ENCODE results near the gene KRT14.
"Not testable (repeated sequence)": the region's sequence is repeated elsewhere in the genome, so short reads cannot be mapped to it uniquely, and the experiment has no call there.

KRT14 gene

DNA sequence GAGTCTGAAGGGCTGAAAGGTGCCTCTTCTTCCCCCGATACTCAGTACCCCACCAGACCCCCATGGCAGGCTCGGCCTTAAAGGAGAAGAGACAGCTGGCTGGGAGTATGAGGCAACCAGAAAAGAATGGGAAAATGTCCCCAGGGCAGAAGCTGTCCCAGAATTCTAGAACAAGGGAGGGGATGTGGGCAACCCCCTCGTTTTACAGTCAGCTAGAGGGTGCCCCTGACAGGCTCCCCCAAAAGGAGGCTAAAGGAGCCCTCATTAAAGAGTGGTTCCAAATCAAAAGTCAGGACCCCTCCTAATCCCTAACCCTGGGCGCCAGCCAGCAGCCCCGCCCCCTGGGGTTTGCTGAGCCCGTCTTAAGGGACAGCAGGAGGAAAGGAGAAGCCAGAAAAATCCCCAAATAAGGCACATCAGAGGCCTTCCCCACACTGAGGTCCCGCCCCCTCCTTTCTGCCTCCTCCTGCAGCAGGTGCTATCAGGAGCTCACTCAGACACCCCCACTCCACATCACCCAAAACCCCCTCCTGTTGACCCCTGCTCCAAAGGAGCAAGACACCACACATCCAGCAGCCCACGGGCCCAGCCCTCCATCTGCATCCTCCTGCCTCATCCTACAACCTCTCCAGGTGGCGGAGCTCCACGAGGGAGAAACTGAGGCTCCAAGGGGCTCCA, 36.6 kb upstream of the KRT14 start:
- H3K4me3 ChIP-seq (ENCODE audit: low read depth, low read length): not testable (repeated sequence)

DNA sequence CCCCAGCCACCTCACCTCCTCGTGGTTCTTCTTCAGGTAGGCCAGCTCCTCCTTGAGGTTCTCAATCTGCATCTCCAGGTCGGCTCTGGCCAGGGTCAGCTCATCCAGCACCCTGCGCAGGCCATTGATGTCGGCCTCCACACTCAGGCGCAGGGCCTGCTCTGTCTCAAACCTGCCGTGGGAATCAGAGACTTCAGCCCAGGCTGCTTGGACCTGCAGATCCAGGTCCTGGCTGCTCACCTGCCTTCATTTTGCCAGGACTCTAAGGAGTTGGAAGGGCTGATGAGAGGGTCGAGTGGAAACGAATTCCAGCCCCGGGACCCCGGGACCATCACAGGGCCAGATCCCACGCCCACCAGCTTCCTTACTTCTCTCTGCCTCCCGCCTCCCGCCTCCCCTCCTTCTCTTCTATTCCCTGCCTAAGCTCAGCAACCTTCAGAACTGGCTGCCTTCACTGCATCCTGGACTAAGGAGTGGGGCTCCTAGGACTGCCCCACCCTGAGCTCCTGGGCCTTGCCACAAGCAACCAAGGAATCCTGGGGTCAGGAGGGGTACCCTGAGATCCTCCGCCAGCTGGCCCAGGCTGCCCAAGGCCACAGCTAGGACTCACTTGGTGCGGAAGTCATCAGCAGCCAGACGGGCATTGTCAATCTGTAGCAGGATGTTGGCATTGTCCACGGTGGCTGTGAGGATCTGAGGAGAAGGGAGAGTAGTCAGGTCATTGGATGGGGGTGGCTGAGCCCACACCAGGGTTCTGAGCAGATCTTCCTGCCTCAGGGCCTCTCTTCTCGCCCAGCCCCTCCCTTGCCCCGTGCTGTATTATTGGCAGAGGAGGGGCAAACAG, 35.9 kb upstream of the KRT14 start:
- H3K4me3 ChIP-seq (ENCODE audit: low read depth, low read length): not testable (repeated sequence)

DNA sequence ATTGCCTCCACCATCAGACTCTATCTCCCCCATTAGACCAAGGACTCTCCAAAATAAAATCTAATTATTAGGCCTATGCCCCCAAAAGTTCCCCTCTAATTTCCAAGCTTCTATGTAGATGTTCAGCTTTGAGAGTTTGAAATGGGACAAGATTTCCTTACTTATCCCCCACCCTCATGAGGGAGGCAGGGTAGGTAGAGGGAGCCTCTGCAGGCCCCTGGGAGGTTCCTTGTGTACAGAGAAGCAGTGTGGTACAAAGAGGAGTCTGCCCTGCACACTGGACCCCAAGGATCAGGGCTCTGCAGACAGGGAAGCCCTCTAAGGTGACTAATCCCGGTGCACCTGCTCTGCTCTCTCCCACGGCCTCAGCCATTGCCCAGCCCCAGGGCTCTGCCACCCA, 35.2 kb upstream of the KRT14 start:
- H3K4me3 ChIP-seq (ENCODE audit: low read depth, low read length): no peak overlapping the region

DNA sequence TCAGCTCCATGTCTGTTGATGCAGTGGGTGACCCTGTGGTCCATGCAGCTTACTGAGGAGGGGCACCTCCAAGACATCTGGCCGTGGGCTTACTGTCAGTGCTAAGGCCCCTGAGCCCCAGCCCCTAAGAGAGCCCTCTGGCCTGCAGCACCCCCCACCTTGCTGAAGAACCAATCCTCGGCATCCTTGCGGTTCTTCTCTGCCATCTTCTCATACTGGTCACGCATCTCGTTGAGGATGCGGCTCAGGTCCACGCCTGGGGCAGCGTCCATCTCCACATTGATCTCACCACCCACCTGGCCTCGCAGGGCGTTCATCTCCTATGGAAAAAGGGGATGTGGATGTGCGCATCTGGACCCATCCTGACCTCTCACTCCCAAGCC, 34.7 kb upstream of the KRT14 start:
- H3K4me3 ChIP-seq (ENCODE audit: low read depth, low read length): not testable (repeated sequence)

DNA sequence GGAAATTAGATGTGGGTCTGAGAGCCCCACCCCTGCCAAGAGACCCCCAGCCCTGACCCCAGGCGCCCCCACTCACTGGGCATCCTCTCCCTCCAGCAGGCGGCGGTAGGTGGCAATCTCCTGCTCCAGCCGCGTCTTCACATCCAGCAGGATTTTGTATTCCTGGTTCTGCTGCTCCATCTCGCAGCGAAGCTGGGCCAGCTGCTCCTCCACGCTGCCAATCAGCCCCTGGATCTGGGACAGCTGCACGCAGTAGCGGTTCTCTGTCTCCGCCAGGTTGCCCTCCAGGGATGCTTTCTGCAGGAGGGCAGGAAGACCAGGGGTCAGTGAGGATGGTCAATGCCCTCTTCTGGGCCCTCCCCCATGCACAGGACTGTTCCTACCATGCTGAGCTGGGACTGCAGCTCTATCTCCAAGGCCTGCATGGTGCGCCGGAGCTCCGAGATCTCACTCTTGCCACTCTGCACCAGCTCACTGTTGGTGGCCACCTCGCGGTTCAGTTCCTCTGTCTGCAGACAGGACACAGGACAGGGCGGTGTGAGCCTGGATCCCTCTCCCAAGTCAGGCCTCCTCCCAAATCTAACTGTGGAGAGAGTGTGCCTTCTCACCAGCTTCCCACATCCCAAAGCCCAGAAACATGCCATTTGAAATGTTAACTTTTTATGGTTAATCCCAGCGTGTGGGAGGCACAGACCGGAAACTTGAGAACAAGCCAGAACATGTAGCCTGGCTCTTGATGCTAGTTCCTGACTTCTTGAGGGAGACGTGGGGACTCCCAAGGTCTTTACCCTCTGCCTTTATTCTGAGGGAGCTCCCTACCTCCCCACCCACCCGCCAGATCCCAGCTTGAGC, 34.1 kb upstream of the KRT14 start:
- H3K4me3 ChIP-seq (ENCODE audit: low read depth, low read length): no peak overlapping the region

DNA sequence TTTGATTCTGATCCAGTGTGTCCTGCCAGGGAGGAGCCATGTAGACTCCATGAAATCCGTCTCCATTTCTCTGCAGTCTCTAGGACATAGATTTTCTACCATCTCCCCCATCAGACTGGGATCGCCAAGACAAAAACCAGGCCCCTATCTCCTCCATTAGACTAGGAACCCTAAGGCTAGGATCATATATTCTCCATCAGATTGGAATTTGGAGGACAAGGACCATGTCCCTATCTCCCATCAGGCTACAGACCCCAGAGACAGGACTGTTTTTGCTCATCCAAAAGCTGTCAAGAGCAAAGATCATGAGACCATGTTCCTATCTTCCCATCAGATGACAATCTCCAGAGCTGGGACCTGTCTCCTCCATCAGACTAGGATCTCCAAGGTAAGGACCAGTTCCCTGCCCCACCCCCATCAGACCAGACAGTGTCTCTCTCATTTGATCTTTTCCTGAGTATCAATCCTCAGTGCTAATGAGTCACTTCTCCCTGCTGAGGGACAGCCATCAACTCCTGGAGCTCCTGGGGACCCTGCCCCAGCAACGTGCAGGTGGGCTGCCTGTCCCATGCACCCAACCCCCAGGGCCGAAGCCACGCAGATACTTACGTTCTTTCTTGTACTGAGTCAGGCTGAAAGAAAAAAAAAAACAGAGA, 33.4 kb upstream of the KRT14 start:
- H3K4me3 ChIP-seq (ENCODE audit: low read depth, low read length): not testable (repeated sequence)

DNA sequence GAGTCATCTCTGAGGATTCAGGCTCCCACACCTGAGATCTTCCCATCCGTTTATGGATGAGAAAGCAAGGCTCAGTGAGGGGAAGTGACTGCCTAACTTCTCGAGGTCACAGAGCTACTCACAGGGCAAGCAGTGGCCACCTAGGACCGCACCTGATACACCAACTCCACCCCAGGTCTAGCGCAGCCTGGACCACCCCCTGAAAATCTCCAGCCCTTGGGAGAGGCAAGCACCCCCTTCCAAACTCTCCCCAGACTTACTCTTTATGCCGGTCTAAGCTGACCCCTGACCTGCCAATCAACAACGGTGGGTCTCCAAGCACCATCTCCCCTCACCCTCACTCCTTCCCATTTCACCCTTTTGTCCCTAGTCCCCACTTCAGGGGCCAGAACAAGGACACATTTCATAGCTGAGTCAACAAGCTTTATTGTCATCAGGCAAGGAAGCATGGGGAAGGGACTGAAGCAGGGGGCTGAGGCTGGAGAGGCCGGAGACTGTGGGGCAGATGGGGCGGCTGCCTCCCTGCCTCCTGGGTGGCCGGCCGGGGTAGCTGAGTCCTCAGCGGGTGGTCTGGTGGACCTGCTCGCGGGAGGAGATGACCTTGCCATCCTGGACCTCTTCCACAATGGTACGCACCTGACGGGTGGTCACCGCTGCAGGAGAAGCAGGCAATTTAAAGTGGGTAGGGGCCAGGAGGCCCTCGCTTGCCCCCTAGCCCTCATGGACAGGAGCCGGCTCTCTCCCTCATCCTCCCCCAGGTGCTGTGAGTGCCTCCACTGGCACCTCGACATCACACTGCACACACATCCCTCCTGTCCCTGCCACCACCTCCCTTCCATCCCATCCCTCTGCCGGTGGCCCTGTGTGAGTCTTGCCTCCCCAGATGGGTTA, 32.6 kb upstream of the KRT14 start:
- no peak overlapping the region for H3K4me3 ChIP-seq (ENCODE audit: low read depth, low read length)

DNA sequence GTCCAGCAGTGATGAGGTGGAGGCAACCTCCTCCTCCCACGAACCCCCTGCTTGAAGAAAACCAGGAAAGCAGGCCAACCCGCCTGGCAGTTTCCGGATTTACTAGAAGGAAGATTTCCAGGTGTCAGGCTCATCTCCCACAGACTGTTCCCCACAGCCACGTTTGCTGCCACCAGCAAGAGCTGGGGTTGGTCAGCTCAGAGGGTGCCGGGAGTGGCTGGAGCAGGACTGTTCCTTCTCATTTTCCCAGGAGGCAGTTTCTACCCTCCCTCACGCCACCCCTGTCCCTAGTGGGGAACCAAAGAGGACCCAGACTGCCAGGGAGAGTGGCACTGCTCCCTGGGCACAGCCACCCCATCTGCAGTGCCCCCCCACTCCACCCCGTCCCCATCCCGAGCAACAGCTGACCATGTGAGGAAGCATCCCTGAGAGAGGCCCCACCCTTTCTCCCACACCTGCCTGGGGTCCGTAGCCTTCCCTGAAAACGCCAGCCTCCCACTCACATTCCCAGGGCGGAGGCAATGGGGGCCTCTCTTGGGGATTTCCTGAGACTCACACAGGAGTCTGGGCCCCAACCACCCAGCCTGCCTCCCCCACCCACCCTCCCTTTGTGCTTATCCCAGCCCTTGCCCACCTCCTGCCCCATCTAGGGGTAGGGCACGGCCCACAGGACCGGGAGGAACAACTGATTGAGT, 31.8 kb upstream of the KRT14 start:
- no peak overlapping the region for H3K4me3 ChIP-seq (ENCODE audit: low read depth, low read length)

DNA sequence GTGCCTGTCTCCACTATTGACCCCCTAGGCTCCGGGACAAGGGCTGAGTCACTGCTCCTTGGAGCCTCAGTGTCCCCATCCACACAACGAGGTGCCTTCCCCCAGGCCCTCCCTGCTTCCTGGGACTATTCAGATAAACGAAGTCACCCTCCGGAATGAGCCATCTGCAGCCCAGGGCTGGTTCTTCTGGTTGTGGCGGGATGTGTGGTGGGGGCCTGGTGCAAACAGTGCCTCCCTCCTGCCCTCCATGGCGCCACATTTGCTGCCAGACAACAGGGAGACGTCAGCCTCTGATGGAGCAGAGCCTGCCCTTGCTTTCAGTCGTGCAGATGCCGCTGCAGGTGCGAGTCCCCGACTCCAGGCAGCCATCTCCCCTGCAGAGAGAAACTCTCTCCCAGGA, 31.0 kb upstream of the KRT14 start:
- H3K4me3 ChIP-seq (ENCODE audit: low read depth, low read length): no peak overlapping the region

DNA sequence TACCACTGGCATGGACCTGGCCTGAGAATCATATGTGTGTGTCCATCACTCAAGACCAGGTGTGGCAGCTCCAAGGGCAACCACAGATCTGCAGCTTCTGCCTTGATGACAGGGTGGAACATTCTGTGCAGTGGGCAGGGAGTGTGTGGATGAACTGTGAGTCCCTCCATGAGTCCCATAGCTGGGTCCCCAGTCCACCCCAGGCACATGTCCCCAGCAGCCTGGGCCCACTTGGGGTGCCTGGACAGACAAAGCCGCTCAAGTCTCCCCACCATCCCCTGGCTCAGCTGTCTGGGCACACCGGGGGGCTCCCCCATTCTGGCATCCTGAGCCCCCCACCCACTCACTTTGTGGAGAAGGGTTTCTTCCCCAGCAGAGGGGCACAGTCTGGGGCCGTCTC, 30.4 kb upstream of the KRT14 start:
- H3K4me3 ChIP-seq (ENCODE audit: low read depth, low read length): no peak overlapping the region

DNA sequence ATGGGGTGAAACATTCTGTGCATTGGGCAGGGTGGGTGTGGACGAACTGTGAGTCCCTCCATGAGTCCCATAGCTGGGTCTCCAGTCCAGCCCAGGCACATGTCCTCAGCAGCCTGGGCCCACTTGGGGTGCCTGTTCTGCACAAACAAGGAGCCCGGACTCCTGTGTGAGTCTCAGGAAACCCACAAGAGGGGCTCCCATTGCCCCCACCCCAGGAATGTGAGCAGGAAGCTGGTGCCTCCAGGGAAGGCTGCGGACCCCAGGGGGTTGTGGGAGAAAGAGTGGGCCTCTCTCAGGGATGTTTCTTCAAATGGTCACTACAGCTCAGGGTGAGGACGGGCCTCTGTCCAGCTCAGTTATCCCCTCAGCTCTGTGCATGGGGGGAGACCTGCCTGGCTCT, 29.8 kb upstream of the KRT14 start:
- not testable (repeated sequence) for H3K4me3 ChIP-seq (ENCODE audit: low read depth, low read length)

DNA sequence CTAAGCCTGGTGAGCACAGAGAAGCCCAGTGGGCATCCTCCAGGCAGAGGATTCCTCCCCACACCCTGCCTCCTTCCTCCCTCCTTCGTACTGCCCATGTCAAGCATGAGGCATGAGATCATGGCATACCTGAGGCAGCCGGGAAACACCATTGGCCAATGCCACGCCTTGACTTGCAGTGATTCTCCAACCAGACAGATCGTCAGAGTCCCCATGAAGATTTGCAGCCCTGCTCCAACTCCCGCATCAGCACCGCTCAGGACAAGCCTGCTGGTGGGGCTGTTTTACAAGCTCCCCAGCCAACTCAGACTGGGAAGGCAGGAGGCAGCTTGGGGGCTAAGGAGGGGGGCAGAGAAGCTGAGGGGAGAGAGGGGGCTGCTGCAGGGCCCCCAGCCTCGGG, 28.8 kb upstream of the KRT14 start:
- H3K4me3 ChIP-seq (ENCODE audit: low read depth, low read length): no peak overlapping the region

DNA sequence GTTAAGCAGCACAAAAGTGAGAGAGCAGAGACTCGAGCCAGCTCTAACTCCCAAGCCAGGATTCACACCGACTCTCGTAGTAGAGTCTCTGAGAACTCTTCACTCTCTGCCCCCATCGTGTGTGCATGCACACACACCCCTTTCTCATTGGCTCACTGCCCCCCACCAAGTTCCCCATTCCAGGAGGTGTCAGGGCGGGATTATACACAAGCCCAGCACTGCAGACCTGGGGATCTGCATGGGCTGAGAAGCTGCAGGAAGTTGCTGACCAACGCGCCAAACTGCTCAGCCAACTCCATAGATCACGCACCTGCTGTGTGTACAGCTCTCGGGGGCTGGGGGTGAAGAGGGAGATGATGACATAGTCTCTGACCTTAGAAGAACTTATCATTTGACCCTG, 28.1 kb upstream of the KRT14 start:
- not testable (repeated sequence) for H3K4me3 ChIP-seq (ENCODE audit: low read depth, low read length)

DNA sequence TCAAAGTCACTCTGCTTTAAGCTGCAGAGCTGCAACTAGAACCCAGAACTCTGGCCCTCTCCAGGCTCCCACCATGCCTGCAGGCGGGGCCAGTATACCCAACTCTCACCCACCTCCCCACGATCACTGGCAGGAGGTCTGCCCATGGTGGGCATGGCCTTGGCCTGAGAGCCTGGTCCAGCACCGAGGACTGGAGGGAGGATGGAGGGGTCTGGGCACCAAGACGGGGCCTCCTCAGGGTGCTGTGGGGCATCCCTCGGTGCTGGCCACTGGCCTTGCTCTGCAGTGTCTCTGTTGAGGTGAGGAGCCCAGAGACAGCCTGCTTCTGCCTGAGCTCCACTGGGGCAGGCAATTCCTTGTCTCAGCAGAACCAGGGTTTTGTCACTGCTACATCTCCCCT, 27.4 kb upstream of the KRT14 start:
- H3K4me3 ChIP-seq (ENCODE audit: low read depth, low read length): no peak overlapping the region

DNA sequence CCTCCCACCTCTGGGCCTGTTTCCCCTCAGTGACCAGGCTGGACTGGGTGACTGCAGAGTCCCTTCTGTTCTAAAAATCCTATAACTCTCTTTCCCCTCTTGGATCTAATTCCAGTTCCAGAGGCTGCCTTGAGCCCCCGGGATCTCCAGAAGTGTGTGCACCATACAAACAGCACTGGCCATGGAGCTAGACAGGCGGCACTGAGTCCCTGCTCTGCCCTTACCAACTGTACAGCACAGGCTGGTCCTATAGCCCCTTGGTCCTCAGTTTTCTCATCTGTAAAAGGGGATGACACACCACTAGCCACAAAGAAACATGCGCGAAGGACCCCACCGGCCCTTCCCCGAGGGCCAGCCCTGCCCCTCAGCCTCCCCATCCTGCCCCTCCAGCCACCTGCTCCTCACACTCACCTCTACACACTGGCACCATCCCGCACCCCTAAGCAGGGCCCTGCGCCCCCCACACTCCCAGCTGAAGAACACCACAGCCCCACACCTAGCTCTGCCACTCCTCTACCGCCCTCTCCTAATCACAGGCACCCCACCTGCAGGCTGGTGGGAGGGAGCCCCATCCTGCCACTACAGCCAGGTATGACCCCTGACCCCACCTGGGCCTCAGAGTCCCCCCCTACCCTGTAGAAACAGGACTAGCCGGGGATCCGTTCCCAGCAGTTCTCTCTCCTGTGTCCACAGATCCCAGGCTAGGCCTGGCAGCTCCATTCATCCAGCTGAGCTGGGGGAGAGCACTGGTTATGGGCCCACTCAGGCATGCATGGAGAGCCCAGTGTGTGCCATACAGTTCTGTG, 26.8 kb upstream of the KRT14 start:
- no peak overlapping the region for H3K4me3 ChIP-seq (ENCODE audit: low read depth, low read length)

DNA sequence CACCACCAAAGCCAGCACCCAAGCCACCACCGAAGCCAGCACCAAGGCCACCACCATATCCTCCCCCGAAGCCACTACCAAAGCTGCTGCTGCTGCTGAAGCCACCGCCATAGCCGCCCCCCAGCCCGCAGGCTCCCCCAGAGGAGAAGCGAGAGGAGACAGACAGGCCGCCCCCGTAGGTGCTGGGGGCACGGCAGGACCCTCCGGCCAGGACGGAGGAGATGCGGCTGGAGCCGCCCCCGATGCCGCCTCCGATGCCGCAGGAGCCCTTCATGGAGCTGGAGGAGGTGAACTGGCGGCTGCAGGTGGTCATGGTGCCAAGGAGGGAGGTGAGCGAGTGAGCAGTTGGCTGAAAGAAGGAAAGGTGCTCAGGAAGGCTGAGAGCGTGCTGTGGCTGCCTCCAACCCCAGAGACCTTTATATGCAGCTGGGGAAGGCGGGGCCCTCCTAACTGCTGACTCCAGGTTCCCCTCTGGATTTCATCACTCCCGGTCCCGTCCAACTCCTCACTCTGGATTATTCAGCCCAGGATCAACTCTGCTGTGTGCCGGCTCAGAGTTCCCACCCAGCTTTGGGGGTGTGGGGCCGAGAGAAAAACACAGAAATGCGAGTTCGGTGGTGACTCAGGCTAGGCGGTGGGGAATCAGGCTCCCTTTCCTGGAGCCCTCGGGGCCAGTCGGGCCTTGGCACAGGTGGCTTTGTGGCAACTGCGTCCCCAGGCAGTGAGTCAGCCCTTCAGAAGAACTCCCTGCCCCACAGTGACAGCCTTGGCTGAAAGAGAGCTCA, 25.9 kb upstream of the KRT14 start, which contains the start of gene KRT16:
TSS of gene KRT16 (minus strand) at position 392 of the 785 bp plus-strand sequence. CDS start at position 313, 79 bp downstream.
- not testable (repeated sequence) for H3K4me3 ChIP-seq (ENCODE audit: low read depth, low read length)

DNA sequence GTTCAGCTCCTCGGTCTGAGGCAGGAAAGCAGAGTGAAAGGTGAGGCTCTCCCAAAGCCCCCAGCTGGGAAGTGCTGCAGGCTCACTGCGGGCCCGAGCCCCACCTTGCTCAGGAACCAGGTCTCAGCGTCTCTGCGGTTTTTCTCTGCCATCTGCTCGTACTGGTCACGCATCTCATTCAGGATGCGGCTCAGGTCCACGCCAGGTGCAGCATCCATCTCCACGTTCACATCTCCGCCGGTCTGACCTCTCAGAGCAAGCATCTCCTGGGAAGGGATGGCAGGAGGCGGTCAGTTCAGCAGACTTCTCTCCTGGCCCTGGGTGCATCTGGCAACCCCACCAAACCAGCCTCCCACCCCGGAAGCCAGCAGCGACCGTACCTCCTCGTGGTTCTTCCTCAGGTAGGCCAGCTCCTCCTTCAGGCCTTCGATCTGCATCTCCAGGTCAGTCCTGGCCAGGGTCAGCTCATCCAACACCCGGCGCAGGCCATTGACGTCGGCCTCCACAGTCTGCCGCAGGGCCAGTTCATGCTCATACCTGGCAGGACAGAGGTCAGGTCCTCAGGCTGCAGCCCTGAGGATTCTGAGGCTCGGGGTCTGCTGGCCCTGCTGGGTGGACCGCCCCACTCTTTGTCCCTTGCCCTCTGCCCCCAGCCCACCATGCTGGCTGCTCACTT, 24.4 kb upstream of the KRT14 start:
- no peak overlapping the region for H3K4me3 ChIP-seq (ENCODE audit: low read depth, low read length)
